AG09319 (cell line): ENCODE measurements around the gene F5.

Source experiments
- DNase-seq: peaks from one replicate; pipeline ENCODE4 v3.0.0-alpha.2; 2010; ENCODE audit warnings: low read depth; ENCODE audit errors: extremely low read depth
- TF ChIP-seq, protein P1 (sequence below): IDR thresholded peaks from 2 replicates; pipeline ENCODE4 v1.5.1; 2011; ENCODE audit warnings: low read depth, mild to moderate bottlenecking, inconsistent platforms, low read length, moderate library complexity

F5 gene

GRCh38 chr1:169623132-169623926, 37.0 kb upstream of the F5 start:
- TF ChIP-seq, protein P1, sequence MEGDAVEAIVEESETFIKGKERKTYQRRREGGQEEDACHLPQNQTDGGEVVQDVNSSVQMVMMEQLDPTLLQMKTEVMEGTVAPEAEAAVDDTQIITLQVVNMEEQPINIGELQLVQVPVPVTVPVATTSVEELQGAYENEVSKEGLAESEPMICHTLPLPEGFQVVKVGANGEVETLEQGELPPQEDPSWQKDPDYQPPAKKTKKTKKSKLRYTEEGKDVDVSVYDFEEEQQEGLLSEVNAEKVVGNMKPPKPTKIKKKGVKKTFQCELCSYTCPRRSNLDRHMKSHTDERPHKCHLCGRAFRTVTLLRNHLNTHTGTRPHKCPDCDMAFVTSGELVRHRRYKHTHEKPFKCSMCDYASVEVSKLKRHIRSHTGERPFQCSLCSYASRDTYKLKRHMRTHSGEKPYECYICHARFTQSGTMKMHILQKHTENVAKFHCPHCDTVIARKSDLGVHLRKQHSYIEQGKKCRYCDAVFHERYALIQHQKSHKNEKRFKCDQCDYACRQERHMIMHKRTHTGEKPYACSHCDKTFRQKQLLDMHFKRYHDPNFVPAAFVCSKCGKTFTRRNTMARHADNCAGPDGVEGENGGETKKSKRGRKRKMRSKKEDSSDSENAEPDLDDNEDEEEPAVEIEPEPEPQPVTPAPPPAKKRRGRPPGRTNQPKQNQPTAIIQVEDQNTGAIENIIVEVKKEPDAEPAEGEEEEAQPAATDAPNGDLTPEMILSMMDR: no peak

DNA sequence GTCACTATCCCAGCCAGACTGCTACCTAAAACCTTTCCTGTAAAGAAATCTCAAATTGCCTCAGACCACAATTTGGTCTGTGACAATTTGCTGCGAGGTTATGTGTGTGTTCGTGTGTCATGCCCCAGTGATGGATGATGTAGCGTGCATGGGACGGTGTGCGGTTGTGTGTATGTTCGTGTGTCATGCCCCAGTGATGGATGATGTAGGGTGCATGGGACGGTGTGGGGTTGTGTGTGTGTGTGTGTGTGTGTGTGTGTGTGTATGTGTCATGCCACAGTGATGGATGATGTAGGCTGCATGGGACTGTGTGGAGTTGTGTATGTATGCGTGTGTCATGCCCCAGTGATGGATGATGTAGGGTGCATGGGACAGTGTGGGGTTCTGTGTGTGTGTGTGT, 34.3 kb upstream of the F5 start:
- TF ChIP-seq, protein P1: no peak
- no peak for DNase-seq

More at GRCh38 chr1:169623132-169623926, 37.0 kb upstream of the F5 start:
- DNase-seq: no peak

- TF ChIP-seq, protein P1: no peak
- DNase-seq: no peak
Measured at GRCh38 chr1:169618367-169618766, 32.1 kb upstream of the F5 start.

DNA sequence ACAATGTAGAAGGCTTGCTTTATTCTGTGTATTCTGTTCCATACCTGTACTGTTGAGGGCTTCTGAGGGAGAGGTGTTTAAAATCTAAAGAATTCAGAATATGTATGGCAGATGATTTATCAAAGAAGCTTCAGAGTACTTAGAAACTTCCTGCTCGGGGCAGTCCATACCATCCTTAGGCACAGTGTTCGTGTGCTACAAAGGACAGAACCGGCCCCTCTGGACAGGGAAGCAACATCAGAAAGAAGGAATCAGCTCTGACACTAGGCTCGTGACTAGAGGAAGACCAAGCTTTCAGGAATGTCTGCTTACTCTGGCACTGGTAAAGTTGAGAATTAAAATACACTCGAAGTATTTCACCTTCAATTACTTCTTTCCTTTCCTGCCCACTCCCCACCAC, 29.5 kb upstream of the F5 start:
- TF ChIP-seq, protein P1: no peak
- no peak for DNase-seq

DNA sequence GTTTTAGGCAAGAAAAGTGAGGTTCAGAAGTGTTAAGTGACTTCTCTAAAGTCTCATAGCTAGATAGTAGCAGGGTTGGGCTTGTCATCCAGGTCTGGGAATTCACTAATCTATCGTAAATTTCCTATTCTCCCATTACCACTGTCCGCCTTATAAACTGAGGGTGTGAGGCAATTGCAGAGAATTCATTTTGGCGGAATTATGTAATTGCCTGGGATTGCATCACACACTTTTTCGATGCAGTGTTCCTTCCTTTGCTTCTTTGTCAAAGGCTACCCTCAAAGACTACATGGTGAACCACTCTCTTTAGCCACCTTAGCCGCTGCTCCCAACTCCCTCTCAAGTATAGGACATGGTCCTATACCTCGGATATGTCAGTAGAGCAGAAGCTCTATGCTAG, 24.6 kb upstream of the F5 start:
- DNase-seq: no peak
- TF ChIP-seq, protein P1: no peak

GRCh38 chr1:169610108-169610507, 23.8 kb upstream of the F5 start:
- TF ChIP-seq, protein P1: no peak
- DNase-seq: no peak

DNA sequence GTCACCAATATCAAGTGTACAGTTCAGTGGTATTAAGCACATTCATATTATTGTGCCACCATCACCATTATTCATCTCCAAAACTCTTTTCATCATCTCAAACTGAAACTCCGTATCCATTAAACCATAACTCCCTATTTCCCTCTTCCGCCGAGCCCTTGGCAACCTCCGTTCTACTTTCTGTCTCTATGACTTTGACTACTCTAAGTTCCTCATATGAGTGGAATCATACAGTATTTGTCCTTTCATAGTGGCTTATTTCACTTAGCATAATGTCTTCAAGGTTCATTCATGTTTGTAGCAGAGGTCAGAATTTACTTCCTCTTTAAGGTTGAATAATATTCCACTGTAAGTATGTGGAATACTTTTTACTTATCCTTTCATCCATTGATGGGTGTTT, 21.9 kb upstream of the F5 start:
- TF ChIP-seq, protein P1: no peak
- no peak for DNase-seq
